Skeletal muscle satellite cell (primary cell): ENCODE measurements around the gene MYCL. TPM values are rescaled to one million over a fixed set of nuclear protein-coding genes. Genes with fewer than 3 reads are reported as not detected.

ENCODE experiments used
- small RNA-seq: library from RNA; depleted of rRNA; stranded (forward); fragments of <200 nt; gene quantifications from one replicate; pipeline ENCODE3, GENCODE V24; 2012

MYCL gene

Small RNAs within 50 kb of the gene (small RNA-seq; reads per million reads assigned to genes)
- gene RF00019: not detected
